HepG2 (cell line): ENCODE results near the gene PODXL2. TPM values are rescaled to one million over a fixed set of nuclear protein-coding genes. Genes with fewer than 3 reads are reported as not detected.

Experiments used
- ATAC-seq: fragments of 200-7000 bp; cut with Tn5 transposase; 3 replicates; pipeline ENCODE4 v1.9.1; 2020; ENCODE audit warnings: mild to moderate bottlenecking, moderate library complexity
- BruUV-seq: library from RNA; stranded (reverse); fragments of 400-500 nt; replicated peaks from 2 replicates; lab custom pipeline; 2021; lab: Mats Ljungman, UMichigan
- CTCF ChIA-PET: fragments of 300-600 bp; formaldehyde crosslinking; extraction: SDS; loops from one replicate; lab custom pipeline; 2021; ENCODE audit warnings: low total read pairs, inconsistent platforms, low intra/inter-chr PET ratio; lab: Yijun Ruan, JAX
- POLR2A ChIA-PET: fragments of 350-600 bp; sonication (Branson Sonifier 250); formaldehyde crosslinking; loops from one replicate; lab custom pipeline; 2020; ENCODE audit warnings: antibody characterized with exemption, inconsistent platforms; lab: Yijun Ruan, JAX
- DNase-seq: peaks from one replicate; pipeline ENCODE4 v3.0.0-alpha.2; 2015; ENCODE audit warnings: low spot score
- FAIRE-seq: peaks from 3 replicates; lab custom pipeline; 2011; peaks lifted over from hg19 to GRCh38; lab: Jason Lieb, UNC
- H2AFZ ChIP-seq: one replicate; pipeline ENCODE4 v1.6.1; 2011; ENCODE audit warnings: low read length, inconsistent platforms
- H3K27ac ChIP-seq: fragments of 300-600 bp; 3 replicates; pipeline ENCODE4 v1.8.0; 2011; ENCODE audit warnings: mixed run types, mild to moderate bottlenecking, mixed read lengths, low read length, inconsistent platforms; ENCODE audit not compliant: insufficient read depth; ENCODE audit errors: extremely low read length
- H3K27me3 ChIP-seq, 2 experiments: fragments of 200-600 bp in 1 of 2; 2 replicates in 1 of 2; 3 replicates in 1 of 2; pipeline versions ENCODE4 v1.6.0 to v1.8.0; 2011; ENCODE audit warnings: low read length in 2 of 2, mild to moderate bottlenecking in 2 of 2, moderate library complexity in 2 of 2, inconsistent platforms in 1 of 2; ENCODE audit not compliant: insufficient read depth in 2 of 2, control insufficient read depth in 1 of 2
- H3K36me3 ChIP-seq, 2 experiments: fragments of 200-600 bp in 1 of 2; replicated peaks in 1 of 2; 2 replicates in 1 of 2; 3 replicates in 1 of 2; pipeline versions ENCODE4 v1.5.1 to v1.8.0; 2011; ENCODE audit warnings: low read length in 2 of 2, inconsistent platforms in 1 of 2; ENCODE audit not compliant: insufficient read depth in 2 of 2, control insufficient read depth in 1 of 2
- H3K4me1 ChIP-seq: 2 replicates; pipeline ENCODE4 v1.5.1; 2012; ENCODE audit warnings: low read length, inconsistent platforms; ENCODE audit not compliant: insufficient read depth
- H3K4me2 ChIP-seq: 2 replicates; pipeline ENCODE4 v1.6.0; 2011; ENCODE audit warnings: low read depth, low read length, inconsistent platforms
- H3K4me3 ChIP-seq, 3 experiments: fragments of 200-600 bp in 1 of 3; sonication (generic), shearing (Covaris generic) in 1 of 3; replicated peaks in 1 of 3; 2 replicates each; pipeline ENCODE4 v1.5.1; 2011 to 2016; ENCODE audit warnings: low read length in 3 of 3, inconsistent platforms in 2 of 3, low read depth in 2 of 3, mild to moderate bottlenecking in 2 of 3, control low read depth in 1 of 3, mixed read lengths in 1 of 3; ENCODE audit not compliant: insufficient read depth in 1 of 3
- H3K79me2 ChIP-seq: one replicate; pipeline ENCODE4 v1.6.1; 2011; ENCODE audit warnings: low read length, inconsistent platforms; ENCODE audit not compliant: insufficient read depth
- H3K9ac ChIP-seq: 2 replicates; pipeline ENCODE4 v1.6.0; 2011; ENCODE audit warnings: mild to moderate bottlenecking, low read depth, low read length, inconsistent platforms; ENCODE audit not compliant: insufficient read depth
- H3K9me3 ChIP-seq: 2 replicates; pipeline ENCODE4 v1.5.1; 2012; ENCODE audit warnings: mild to moderate bottlenecking, low read length
- H4K20me1 ChIP-seq: 2 replicates; pipeline ENCODE4 v1.6.0; 2011; ENCODE audit warnings: inconsistent platforms, mild to moderate bottlenecking, low read length, moderate library complexity; ENCODE audit not compliant: insufficient read depth
- ELF1 ChIP-seq: sonication (generic); formaldehyde crosslinking; IDR thresholded peaks from 2 replicates; pipeline ENCODE4 v1.4.0; 2020; ENCODE audit warnings: missing genetic modification reagents
- HMG20A ChIP-seq: IDR thresholded peaks from 2 replicates; pipeline ENCODE4 v1.6.1; 2016; ENCODE audit warnings: borderline replicate concordance
- WGBS: methylation state at CpG from one replicate; pipeline ENCODE4 v1.1.6; 2017; ENCODE audit warnings: low lambda C conversion rate; 5-methylcytosine and 5-hydroxymethylcytosine counted together
- in situ Hi-C: cut with HindIII; loops from 2 replicates; pipeline ENCODE4 v1.10.0; 2017; ENCODE audit warnings: low pct_unique_long_range_greater_than_20kb; ENCODE audit not compliant: extremely low pct_ligation_motif_present
- intact Hi-C: fragments of 100-400 bp; cut with micrococcal nuclease; formaldehyde crosslinking; loops from one replicate; pipeline ENCODE4 v1.10.0; 2022; ENCODE audit not compliant: unreplicated experiment
- polyA plus RNA-seq, 8 experiments: library from polyadenylated mRNA; depleted of rRNA in 3 of 8; stranded (reverse) in 7 of 8; unstranded in 1 of 8; fragments of >200 nt; fragmentation: Illumina TruSeq in 4 of 8; extraction: Trizol in 4 of 8; gene quantifications; 2 replicates each; pipeline versions ENCODE4 v1.2.1 to v1.2.3, GENCODE V29; 2011 to 2016; ENCODE audit warnings: low read depth in 4 of 8, missing spikeins in 1 of 8, mixed read lengths in 1 of 8; ENCODE audit not compliant: insufficient read depth in 1 of 8
- total RNA-seq, 5 experiments: library from RNA; depleted of rRNA; stranded (reverse); fragments of >200 nt; fragmentation: Illumina TruSeq; extraction: Trizol; gene quantifications; 2 replicates each; pipeline ENCODE4 v1.2.3, GENCODE V29; 2016; ENCODE audit warnings: low read depth in 1 of 5
- TF ChIP-seq, protein P1 (sequence below): sonication (generic); formaldehyde crosslinking; IDR thresholded peaks from 2 replicates; pipeline ENCODE4 v1.4.0; 2020; ENCODE audit warnings: missing genetic modification reagents
- TF ChIP-seq, protein P2 (sequence below): IDR thresholded peaks from 2 replicates; pipeline ENCODE4 v1.6.1; 2016; ENCODE audit warnings: mild to moderate bottlenecking, missing biosample characterization, missing genetic modification reagents

PODXL2 gene
- total and polyA plus RNA-seq, 2 of the 13 experiments (the other 11 are each of a cell fraction or from before 2014, with no cell fraction given) = 20.4 to 25.1 TPM

DNA sequence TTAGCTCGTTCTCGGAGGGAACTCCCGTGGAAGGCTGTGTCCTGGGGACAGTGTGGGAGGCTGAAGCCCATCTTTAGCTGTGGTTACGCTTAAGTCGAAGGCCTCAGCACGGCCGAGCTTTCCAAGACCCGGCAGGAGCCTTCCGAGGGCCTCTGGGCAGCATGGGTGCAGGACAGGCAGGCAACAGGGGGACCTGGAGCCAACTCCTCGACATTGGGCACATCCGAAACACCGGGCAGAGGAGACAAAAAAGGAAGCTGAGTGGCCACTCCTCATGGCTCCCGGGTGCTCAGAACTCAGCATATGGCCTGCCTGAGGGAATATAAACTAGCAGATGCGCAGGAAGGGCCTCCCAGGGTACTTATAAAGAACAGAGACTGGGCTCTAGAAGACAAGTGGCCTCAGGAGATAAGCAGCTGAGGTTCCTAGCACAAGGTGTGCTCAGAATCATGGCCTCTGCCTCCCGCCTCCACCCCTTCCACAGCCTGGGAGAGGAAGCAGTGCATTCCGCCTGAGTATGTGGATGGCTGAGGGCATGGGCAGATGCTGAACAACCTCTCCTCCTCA lies 77.9 kb downstream of the PODXL2 start:
- Histone ChIP-seq H3K27ac (no peak overlapping the region), H3K36me3 (no peaks in the 10 kb centered on the region), H2AFZ (no peak overlapping the region), H3K79me2 (no peaks in the 10 kb centered on the region), H3K27me3 (peaks cover 4 to 29% of the 10 kb centered on the region in 2 experiments; a peak in 4 of 5 replicates), H3K9me3 (no peaks in the 10 kb centered on the region), H3K4me3 (no peak overlapping the region), H4K20me1 (no peaks in the 10 kb centered on the region), H3K9ac (no peak overlapping the region), H3K4me2 (no peak overlapping the region), H3K4me1 (no peaks in the 10 kb centered on the region)
- TF ChIP-seq HMG20A (CRISPR knock-in tag) (no peak), ELF1 (CRISPR knock-in tag) (no peak)
- TF ChIP-seq, protein P1, sequence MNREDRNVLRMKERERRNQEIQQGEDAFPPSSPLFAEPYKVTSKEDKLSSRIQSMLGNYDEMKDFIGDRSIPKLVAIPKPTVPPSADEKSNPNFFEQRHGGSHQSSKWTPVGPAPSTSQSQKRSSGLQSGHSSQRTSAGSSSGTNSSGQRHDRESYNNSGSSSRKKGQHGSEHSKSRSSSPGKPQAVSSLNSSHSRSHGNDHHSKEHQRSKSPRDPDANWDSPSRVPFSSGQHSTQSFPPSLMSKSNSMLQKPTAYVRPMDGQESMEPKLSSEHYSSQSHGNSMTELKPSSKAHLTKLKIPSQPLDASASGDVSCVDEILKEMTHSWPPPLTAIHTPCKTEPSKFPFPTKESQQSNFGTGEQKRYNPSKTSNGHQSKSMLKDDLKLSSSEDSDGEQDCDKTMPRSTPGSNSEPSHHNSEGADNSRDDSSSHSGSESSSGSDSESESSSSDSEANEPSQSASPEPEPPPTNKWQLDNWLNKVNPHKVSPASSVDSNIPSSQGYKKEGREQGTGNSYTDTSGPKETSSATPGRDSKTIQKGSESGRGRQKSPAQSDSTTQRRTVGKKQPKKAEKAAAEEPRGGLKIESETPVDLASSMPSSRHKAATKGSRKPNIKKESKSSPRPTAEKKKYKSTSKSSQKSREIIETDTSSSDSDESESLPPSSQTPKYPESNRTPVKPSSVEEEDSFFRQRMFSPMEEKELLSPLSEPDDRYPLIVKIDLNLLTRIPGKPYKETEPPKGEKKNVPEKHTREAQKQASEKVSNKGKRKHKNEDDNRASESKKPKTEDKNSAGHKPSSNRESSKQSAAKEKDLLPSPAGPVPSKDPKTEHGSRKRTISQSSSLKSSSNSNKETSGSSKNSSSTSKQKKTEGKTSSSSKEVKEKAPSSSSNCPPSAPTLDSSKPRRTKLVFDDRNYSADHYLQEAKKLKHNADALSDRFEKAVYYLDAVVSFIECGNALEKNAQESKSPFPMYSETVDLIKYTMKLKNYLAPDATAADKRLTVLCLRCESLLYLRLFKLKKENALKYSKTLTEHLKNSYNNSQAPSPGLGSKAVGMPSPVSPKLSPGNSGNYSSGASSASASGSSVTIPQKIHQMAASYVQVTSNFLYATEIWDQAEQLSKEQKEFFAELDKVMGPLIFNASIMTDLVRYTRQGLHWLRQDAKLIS = no peak
- TF ChIP-seq, protein P2, sequence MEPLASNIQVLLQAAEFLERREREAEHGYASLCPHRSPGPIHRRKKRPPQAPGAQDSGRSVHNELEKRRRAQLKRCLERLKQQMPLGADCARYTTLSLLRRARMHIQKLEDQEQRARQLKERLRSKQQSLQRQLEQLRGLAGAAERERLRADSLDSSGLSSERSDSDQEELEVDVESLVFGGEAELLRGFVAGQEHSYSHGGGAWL = no peak
- intact Hi-C loops (no loop called here), in situ Hi-C loops (no loop called here)
- DNase-seq = no peak
- ChIA-PET CTCF (no interaction called here), POLR2A (no interaction called here)
- no peak; the same call in 2 of the 3 replicates for ATAC-seq
- no peak for FAIRE-seq
- no TSS peak for BruUV-seq
- WGBS = 17% methylated on average over 7 of the region's 16 CpGs
